Stimulated activated CD8-positive, alpha-beta memory T cell treated with anti-CD3 and anti-CD28 coated beads, Interleukin-4, amount 100 ng/mL, for 48 hours (primary cell): ENCODE measurements around the gene CDHR4.
"Not testable (repeated sequence)": the region's sequence is repeated elsewhere in the genome, so short reads cannot be mapped to it uniquely, and the experiment has no call there.

Experiments
- DNase-seq: peaks from one replicate; pipeline ENCODE4 v3.0.0-alpha.2; 2020

The CDHR4 gene

GRCh38 chr3:49799761-49800160 is at the start of gene CDHR4:
Gene CDHR4 (minus strand): TSS chr3:49799873. CDS start chr3:49799812, 61 bp downstream.
- DNase-seq, result no peak

GRCh38 chr3:49845694-49846093 is 46.0 kb upstream of the CDHR4 start:
- no peak for DNase-seq

GRCh38 chr3:49844464-49845183 is 45.0 kb upstream of the CDHR4 start:
- no peak for DNase-seq

- no peak for DNase-seq
Measured at GRCh38 chr3:49842843-49843517, 43.3 kb upstream of the CDHR4 start.

GRCh38 chr3:49841806-49842205 is 42.1 kb upstream of the CDHR4 start:
- DNase-seq, result no peak

GRCh38 chr3:49841126-49841696 is 41.5 kb upstream of the CDHR4 start:
- peak; percentile 30 for DNase-seq

- DNase-seq, result no peak
Measured at GRCh38 chr3:49840388-49840787, 40.7 kb upstream of the CDHR4 start.

- peak; percentile 85 for DNase-seq
Measured at GRCh38 chr3:49839193-49839809, 39.6 kb upstream of the CDHR4 start.

GRCh38 chr3:49831341-49831740 is 31.7 kb upstream of the CDHR4 start:
- DNase-seq, result no peak

- DNase-seq, result no peak
Measured at GRCh38 chr3:49826016-49826415, 26.3 kb upstream of the CDHR4 start.

GRCh38 chr3:49823131-49823530 is 23.5 kb upstream of the CDHR4 start:
- DNase-seq, result not testable (repeated sequence)

- peak; percentile 53 for DNase-seq
Measured at GRCh38 chr3:49813497-49814174, 14.0 kb upstream of the CDHR4 start, which contains the start of gene UBA7. Gene UBA7 (minus strand): TSS chr3:49813953. CDS start chr3:49813787, 166 bp downstream.

GRCh38 chr3:49812916-49813496 is 13.3 kb upstream of the CDHR4 start:
- DNase-seq, result no peak

GRCh38 chr3:49807431-49808114 is 7.9 kb upstream of the CDHR4 start:
- DNase-seq, result no peak

- DNase-seq, result no peak
Measured at GRCh38 chr3:49806850-49807249, 7.2 kb upstream of the CDHR4 start.

- DNase-seq, result peak; percentile 40
Measured at GRCh38 chr3:49805897-49806701, 6.4 kb upstream of the CDHR4 start.

GRCh38 chr3:49805367-49805782 is 5.7 kb upstream of the CDHR4 start:
- DNase-seq, result no peak

GRCh38 chr3:49804141-49805041 is 4.7 kb upstream of the CDHR4 start:
- DNase-seq, result no peak

GRCh38 chr3:49803465-49804140 is 3.9 kb upstream of the CDHR4 start:
- DNase-seq, result peak; percentile 65
